ENCODE data around the gene PDE11A. TPM values are rescaled to one million over a fixed set of nuclear protein-coding genes. Genes with fewer than 3 reads are reported as not detected.

Gene PDE11A
- total and polyA plus RNA-seq, 2 experiments from 2014 or later, result 1.7 to 3.6 TPM

GRCh38 chr2:178072000-178072382 is 586 bp downstream of the PDE11A start:
- H3K36me3 ChIP-seq, result no peaks in the 10 kb centered on the region
- no peaks in the 10 kb centered on the region for H3K27me3 ChIP-seq
- no peaks in the 10 kb centered on the region for H3K9me3 ChIP-seq (ENCODE audit: low read depth)
- H3K4me3 ChIP-seq, result no peak overlapping the region
- no peak for TF ChIP-seq CTCF (IDR thresholded peaks at IDR 0.05; ENCODE audit: low read depth, low read length)
- H3K27ac ChIP-seq, result no peak overlapping the region
- DNase-seq (ENCODE audit: low read depth in 1 of 2, low spot score in 1 of 2), result no peak
- no peaks in the 10 kb centered on the region for H3K4me1 ChIP-seq (ENCODE audit: low read depth)

DNA sequence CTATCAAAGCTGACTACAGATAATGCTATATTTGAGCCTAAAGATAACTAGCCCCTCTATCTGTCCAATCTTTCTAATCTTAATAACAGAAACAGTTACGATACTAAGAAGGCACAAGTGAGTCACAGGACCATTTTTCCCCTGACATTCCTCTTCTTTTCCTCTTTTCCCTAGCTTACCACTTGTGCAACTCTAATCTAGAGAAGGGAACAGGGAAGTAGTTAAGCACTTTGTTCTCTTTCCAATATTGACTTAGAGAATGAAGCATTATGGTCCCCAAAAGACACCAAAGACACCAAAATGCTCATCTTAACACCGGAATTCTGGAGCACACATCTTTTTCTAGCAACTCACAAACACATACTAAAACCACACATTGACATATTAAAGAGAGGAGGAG is 1.8 kb downstream of the PDE11A start:
- no peaks in the 10 kb centered on the region for H3K36me3 ChIP-seq
- no peaks in the 10 kb centered on the region for H3K4me1 ChIP-seq (ENCODE audit: low read depth)
- H3K27me3 ChIP-seq, result no peaks in the 10 kb centered on the region
- no peaks in the 10 kb centered on the region for H3K9me3 ChIP-seq (ENCODE audit: low read depth)
- H3K4me3 ChIP-seq, result no peak overlapping the region
- H3K27ac ChIP-seq, result no peak overlapping the region
- DNase-seq (ENCODE audit: low read depth in 1 of 2, low spot score in 1 of 2), result peak in 1 of 2 donors; percentile 3
- no peak for TF ChIP-seq CTCF (IDR thresholded peaks at IDR 0.05; ENCODE audit: low read depth, low read length)

DNA sequence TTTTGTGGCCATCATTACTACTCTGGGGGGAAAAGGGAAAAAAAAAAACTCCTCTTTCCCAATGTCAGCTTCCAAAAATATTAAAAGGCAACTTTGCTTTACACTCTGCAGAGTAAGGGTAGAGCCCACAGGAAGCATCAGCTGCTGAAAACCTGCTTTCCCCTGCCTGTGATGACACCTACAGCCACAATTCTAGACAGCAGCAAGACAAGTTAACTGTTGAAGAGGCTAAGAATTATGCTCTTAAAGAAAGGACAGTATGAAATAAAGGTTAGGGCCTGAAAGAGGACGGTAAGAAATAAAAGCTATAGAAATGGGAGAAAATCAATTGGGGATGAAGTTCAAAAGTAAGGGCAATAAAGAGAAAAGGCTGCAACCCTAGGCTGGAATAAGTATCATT is 3.0 kb downstream of the PDE11A start:
- Histone ChIP-seq H3K27me3 (no peaks in the 10 kb centered on the region), H3K4me1 (ENCODE audit: low read depth) (no peaks in the 10 kb centered on the region), H3K27ac (no peak overlapping the region), H3K4me3 (no peak overlapping the region), H3K9me3 (ENCODE audit: low read depth) (no peaks in the 10 kb centered on the region), H3K36me3 (no peaks in the 10 kb centered on the region)
- TF ChIP-seq CTCF (IDR thresholded peaks at IDR 0.05; ENCODE audit: low read depth, low read length), result no peak
- no peak for DNase-seq (ENCODE audit: low read depth in 1 of 2, low spot score in 1 of 2)

DNA sequence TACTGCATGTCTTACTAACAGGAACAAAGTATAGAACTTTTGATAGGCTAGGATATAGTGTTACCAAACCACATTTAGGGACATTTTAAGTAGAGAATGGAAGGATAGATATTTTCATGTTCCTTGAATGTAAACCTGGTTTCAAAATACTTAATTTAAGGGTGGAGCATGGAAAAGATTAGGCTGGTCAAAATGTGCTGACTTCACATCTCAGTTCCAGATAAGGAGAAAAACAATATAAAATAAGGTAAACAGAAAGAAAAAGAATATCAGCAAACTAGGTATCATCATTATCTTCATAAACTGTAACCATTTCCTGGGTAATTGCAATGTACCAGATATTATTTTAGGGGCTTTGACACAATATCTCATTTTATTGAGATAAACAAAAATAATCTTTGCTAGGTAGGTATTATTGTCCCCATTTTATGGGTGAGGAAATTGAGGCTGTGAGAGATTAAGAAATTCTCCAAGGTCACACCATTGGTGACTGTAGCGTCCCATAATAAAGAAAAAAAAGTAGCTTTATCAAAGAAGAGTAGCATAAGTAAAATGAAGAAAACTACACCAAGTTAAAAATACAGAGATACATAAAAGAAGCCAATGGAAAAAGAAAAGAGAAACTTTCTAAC is 3.6 kb downstream of the PDE11A start:
- DNase-seq (ENCODE audit: low read depth in 1 of 2, low spot score in 1 of 2), result no peak
- H3K9me3 ChIP-seq (ENCODE audit: low read depth), result no peaks in the 10 kb centered on the region
- no peak overlapping the region for H3K4me3 ChIP-seq
- no peaks in the 10 kb centered on the region for H3K36me3 ChIP-seq
- H3K27me3 ChIP-seq, result no peaks in the 10 kb centered on the region
- H3K4me1 ChIP-seq (ENCODE audit: low read depth), result no peaks in the 10 kb centered on the region
- TF ChIP-seq CTCF (IDR thresholded peaks at IDR 0.05; ENCODE audit: low read depth, low read length), result no peak
- no peak overlapping the region for H3K27ac ChIP-seq

DNA sequence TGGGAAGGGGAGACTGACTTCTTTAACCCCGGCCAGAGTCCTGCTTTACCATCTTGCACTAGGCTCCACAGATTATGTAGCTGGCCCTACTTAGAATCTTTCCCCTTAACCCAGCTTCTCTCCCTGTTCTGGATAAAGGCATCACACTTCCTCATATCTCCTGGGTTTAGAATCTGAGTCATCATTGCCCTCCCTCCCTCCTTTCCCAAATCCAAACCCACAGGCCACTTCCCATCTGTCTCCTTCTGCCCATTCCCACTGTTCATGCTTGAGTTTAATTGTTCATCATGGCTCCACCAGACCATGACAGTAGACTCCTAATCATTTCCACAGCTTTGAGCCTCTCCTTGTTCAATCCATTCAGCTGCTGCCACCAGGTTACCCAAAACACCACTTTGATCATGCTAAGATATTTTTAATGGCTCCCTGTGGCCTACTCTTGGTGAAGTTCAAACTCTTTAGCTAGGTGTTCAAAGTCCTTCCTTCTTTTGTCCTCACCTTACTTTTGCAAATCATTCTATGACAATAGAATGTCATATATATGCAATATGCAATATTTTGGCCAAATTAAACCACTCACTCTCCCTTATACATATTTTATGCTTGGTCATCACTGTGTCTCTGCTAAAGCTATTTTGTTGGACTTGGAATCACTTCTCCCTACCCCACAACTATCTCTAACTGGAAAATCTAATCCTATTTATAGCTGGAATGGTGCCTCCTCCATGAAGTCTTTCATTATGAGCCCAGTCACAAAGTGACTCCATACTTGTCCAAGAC is 5.5 kb downstream of the PDE11A start:
- no peak overlapping the region for H3K4me3 ChIP-seq
- no peak for DNase-seq (ENCODE audit: low read depth in 1 of 2, low spot score in 1 of 2)
- H3K9me3 ChIP-seq (ENCODE audit: low read depth), result no peaks in the 10 kb centered on the region
- no peak overlapping the region for H3K27ac ChIP-seq
- H3K27me3 ChIP-seq, result no peaks in the 10 kb centered on the region
- no peak for TF ChIP-seq CTCF (IDR thresholded peaks at IDR 0.05; ENCODE audit: low read depth, low read length)
- H3K4me1 ChIP-seq (ENCODE audit: low read depth), result no peaks in the 10 kb centered on the region
- H3K36me3 ChIP-seq, result no peaks in the 10 kb centered on the region
